ENCODE measurements around the gene IL17B. TPM values are rescaled to one million over a fixed set of nuclear protein-coding genes. Genes with fewer than 3 reads are reported as not detected.
A peak's percentile ranks its signal among the peaks of the same experiment; 100 is the strongest.

The IL17B gene
- total and polyA plus RNA-seq, 11 donors, result 0.33 to 0.42 (median 0.35) TPM; not detected in 8

DNA sequence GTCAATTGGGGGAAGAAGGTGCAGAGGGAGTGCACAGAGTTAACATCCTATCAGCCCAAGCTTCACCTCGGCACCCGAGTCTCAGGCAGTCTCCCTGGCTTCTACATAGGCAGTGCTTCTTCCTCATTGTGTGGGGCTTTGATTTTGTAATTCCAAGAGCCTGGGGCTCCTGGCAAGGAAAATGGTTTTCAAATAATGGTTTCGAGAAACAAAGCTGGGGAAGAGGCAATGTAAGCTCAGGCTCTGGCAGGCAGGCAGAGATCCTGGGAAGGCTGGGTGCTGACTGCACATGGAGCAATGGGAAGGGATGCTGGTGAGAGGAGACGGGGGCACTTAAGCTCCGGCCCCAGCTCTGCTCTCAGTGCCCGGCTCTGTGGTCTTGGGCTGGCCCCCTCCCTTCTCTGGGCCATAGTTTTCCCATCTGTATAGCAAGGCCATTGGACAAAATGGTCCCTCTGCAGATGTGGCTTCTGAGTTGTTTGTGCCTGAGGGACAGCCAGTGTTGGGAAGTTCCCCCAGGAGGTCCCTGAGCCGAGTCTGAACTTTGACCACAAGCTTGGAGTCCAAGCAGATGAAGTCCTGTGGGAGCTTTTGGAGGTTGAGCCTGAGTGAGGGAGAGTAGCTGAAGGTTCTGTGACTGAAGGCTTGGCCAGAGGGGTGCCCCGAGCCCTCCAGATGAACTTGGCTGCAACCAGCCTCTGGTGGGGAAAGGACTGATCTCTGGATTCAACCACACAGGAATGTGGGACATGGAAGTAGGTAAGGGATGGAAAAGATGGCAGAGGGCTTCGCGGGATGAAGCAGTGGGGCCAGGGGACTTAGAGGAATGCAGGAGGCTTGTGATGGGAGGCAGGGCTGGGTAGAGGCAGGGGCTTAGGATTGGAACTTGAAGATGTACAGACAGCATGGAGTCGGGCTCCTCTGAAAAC is 28.5 kb upstream of the IL17B start:
- Histone ChIP-seq H3K27me3 (no peaks in the 10 kb centered on the region), H3K9me3 (no peaks in the 10 kb centered on the region), H3K27ac (peak overlapping the region; percentile 38 to 97 (median 74)), H3K4me3 (peak overlapping the region; percentile 13 to 72 (median 48)), H3K36me3 (peaks cover 0 to 42% (median 0%) of the 10 kb centered on the region in 9 donors), H3K4me1 (peaks cover 0 to 28% (median 7%) of the 10 kb centered on the region in 12 donors)
- TF ChIP-seq, protein P1, sequence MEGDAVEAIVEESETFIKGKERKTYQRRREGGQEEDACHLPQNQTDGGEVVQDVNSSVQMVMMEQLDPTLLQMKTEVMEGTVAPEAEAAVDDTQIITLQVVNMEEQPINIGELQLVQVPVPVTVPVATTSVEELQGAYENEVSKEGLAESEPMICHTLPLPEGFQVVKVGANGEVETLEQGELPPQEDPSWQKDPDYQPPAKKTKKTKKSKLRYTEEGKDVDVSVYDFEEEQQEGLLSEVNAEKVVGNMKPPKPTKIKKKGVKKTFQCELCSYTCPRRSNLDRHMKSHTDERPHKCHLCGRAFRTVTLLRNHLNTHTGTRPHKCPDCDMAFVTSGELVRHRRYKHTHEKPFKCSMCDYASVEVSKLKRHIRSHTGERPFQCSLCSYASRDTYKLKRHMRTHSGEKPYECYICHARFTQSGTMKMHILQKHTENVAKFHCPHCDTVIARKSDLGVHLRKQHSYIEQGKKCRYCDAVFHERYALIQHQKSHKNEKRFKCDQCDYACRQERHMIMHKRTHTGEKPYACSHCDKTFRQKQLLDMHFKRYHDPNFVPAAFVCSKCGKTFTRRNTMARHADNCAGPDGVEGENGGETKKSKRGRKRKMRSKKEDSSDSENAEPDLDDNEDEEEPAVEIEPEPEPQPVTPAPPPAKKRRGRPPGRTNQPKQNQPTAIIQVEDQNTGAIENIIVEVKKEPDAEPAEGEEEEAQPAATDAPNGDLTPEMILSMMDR (IDR thresholded peaks at IDR 0.05), result no peak
- no peak for TF ChIP-seq POLR2A (IDR thresholded peaks at IDR 0.05)
- 53 to 77% (median 70%) methylated on average over 11 of the region's 11 CpGs for WGBS, 4 donors
- DNase-seq (no peak), ATAC-seq (no peak)
- intact Hi-C loops (cut with DNase I), result no loop called here

DNA sequence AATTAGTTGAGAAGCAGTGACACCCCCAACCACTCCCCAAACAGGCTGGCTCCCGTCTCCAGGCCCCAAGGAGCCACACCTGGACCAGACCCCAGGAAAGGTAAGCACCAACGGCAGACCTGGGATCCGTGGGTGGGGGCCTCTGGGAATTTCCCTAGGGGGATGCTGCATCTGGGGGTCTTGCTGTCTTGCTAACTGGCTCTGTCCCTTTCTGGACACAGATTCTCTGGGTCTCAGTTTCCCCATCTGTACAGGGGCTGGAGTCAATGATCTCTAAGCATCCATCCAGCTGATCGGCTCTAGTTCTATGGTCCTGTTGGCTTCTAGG is 27.9 kb upstream of the IL17B start:
- peak overlapping the region; percentile 38 to 97 (median 74) for H3K27ac ChIP-seq
- H3K36me3 ChIP-seq, result peaks cover 0 to 37% (median 0%) of the 10 kb centered on the region in 9 donors
- WGBS, 4 donors, result 64 to 78% (median 72%) methylated on average over 1 to 4 of the region's 4 CpGs
- intact Hi-C loops (cut with DNase I), result no loop called here
- no peak for TF ChIP-seq POLR2A (IDR thresholded peaks at IDR 0.05)
- TF ChIP-seq, protein P1 (IDR thresholded peaks at IDR 0.05), result no peak
- H3K27me3 ChIP-seq, result no peaks in the 10 kb centered on the region
- ATAC-seq (no peak), DNase-seq (no peak)
- peaks cover 0 to 28% (median 7%) of the 10 kb centered on the region in 12 donors for H3K4me1 ChIP-seq
- H3K9me3 ChIP-seq, result no peaks in the 10 kb centered on the region
- H3K4me3 ChIP-seq, result peak overlapping the region; percentile 13 to 72 (median 48)

DNA sequence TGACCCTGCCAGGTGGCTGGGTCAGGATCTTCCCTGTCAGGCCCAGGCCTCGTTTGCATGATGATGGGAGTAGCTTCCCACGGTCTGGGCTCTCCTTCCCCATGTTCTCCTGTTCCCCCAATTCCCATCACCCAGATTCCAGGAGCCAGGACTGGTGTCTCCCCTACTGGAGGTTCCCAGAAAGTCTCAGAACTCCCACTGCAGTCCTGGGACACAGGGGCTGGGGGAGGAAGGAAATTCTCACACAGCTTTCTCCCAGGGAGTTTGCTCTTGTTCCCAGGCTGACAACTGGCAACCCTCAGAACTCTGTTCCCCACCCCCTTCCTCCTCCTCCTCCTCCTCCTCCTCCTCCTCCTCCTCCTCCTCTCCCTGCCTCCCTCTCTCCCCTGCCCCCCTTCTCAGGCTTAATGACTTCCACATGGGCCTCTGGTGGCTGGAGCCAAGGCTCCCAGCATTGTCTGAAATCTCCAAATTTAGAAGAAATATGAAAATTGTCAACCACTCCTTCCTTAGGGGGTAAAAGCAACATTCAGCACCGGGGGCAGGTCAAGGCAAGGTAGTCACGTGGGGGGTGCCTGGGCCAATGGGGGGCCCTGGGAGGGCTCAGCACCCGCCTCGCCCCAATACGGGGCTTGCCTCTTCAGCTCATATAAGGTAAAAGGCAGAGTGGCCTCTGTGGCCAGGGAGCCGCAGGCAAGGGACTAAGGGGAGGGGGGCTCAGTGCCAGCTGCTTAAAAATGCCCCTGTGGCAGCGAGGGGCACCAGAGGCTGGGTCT is 27.3 kb upstream of the IL17B start:
- H3K4me1 ChIP-seq, result peaks cover 0 to 28% (median 7%) of the 10 kb centered on the region in 12 donors
- H3K27me3 ChIP-seq, result no peaks in the 10 kb centered on the region
- no peaks in the 10 kb centered on the region for H3K9me3 ChIP-seq
- DNase-seq (peak; percentile 78 to 84 (median 80)), ATAC-seq (peak; percentile 70 to 87 (median 78))
- TF ChIP-seq, protein P1 (IDR thresholded peaks at IDR 0.05), result peak in 2 of 12 donors; percentile 7 to 10
- peak in 1 of 2 donors; percentile 66 for TF ChIP-seq POLR2A (IDR thresholded peaks at IDR 0.05)
- 60 to 81% (median 64%) methylated on average over 9 of the region's 9 CpGs for WGBS, 4 donors
- intact Hi-C loops (cut with DNase I), result no loop called here
- H3K27ac ChIP-seq, result peak overlapping the region in 11 of 12 donors; percentile 53 to 97 (median 79)
- peak overlapping the region; percentile 13 to 72 (median 48) for H3K4me3 ChIP-seq
- peaks cover 0 to 32% (median 0%) of the 10 kb centered on the region in 9 donors for H3K36me3 ChIP-seq

Measured in heart left ventricle (tissue), 16 donors.